SK-N-SH (cell line): ENCODE data around the gene TREM2. TPM values are rescaled to one million over a fixed set of nuclear protein-coding genes. Genes with fewer than 3 reads are reported as not detected.

Experiments used
- CTCF ChIA-PET: fragments of 300-600, 350-600 bp; formaldehyde crosslinking; extraction: SDS; loops from one replicate; lab custom pipeline; 2021; lab: Yijun Ruan, JAX
- POLR2A ChIA-PET: fragments of 350-600 bp; sonication (Branson Sonifier 250); formaldehyde crosslinking; extraction: SDS; loops from one replicate; lab custom pipeline; 2020; ENCODE audit warnings: antibody characterized with exemption, inconsistent platforms; lab: Yijun Ruan, JAX
- DNase-seq: peaks from one replicate; pipeline ENCODE4 v3.0.0; 2012
- H2AFZ ChIP-seq: fragments of 200-600 bp; sonication (generic); 2 replicates; pipeline ENCODE4 v1.8.1; 2016; ENCODE audit warnings: antibody characterized with exemption, mild to moderate bottlenecking, low read depth
- H3F3A ChIP-seq: fragments of 200-600 bp; sonication (generic); replicated peaks from 2 replicates; pipeline ENCODE3; 2016; ENCODE audit warnings: antibody characterized with exemption, mild to moderate bottlenecking; ENCODE audit not compliant: insufficient read depth
- H3K27ac ChIP-seq, 2 experiments: fragments of 200-500 bp in 1 of 2; fragments of 200-600 bp in 1 of 2; sonication (Bioruptor generic) in 1 of 2; sonication (generic), shearing (Covaris generic) in 1 of 2; 2 replicates each; pipeline versions ENCODE4 v1.5.1 to v1.6.1; 2014 to 2016; ENCODE audit warnings: low read depth in 2 of 2, inconsistent platforms in 1 of 2, low read length in 1 of 2, mild to moderate bottlenecking in 1 of 2, mixed read lengths in 1 of 2
- H3K27me3 ChIP-seq: fragments of 200-600 bp; sonication (generic), shearing (Covaris generic); 2 replicates; pipeline ENCODE4 v1.6.1; 2016; ENCODE audit warnings: mixed run types; ENCODE audit not compliant: insufficient read depth
- H3K36me3 ChIP-seq, 2 experiments: fragments of 200-500 bp in 1 of 2; fragments of 200-600 bp in 1 of 2; sonication (Bioruptor generic) in 1 of 2; sonication (generic) in 1 of 2; replicated peaks in 1 of 2; 2 replicates each; pipeline versions ENCODE3 to v1.5.1; 2014 to 2016; ENCODE audit warnings: low read length in 1 of 2, mild to moderate bottlenecking in 1 of 2; ENCODE audit not compliant: insufficient read depth in 2 of 2, control insufficient read depth in 1 of 2
- H3K4me1 ChIP-seq, 2 experiments: fragments of 200-500 bp in 1 of 2; fragments of 200-600 bp in 1 of 2; sonication (Bioruptor generic) in 1 of 2; sonication (generic), shearing (Covaris generic) in 1 of 2; 2 replicates each; pipeline versions ENCODE4 v1.5.1 to v1.6.1; 2014 to 2016; ENCODE audit warnings: low read depth in 1 of 2, low read length in 1 of 2, mixed run types in 1 of 2; ENCODE audit not compliant: insufficient read depth in 2 of 2, control insufficient read depth in 1 of 2
- H3K4me2 ChIP-seq: fragments of 200-600 bp; sonication (generic), shearing (Covaris generic); 2 replicates; pipeline ENCODE4 v1.6.1; 2017; ENCODE audit warnings: mixed run types
- H3K4me3 ChIP-seq, 2 experiments: fragments of 200-500 bp in 1 of 2; fragments of 200-600 bp in 1 of 2; sonication (Bioruptor generic) in 1 of 2; sonication (generic), shearing (Covaris generic) in 1 of 2; 2 replicates each; pipeline versions ENCODE4 v1.5.1 to v1.8.1; 2014 to 2016; ENCODE audit warnings: low read depth in 2 of 2, inconsistent platforms in 1 of 2, low read length in 1 of 2, mild to moderate bottlenecking in 1 of 2, mixed read lengths in 1 of 2, moderate library complexity in 1 of 2
- H3K79me2 ChIP-seq: fragments of 200-600 bp; sonication (generic); 2 replicates; pipeline ENCODE4 v1.8.1; 2017; ENCODE audit warnings: mild to moderate bottlenecking; ENCODE audit not compliant: insufficient read depth
- H3K9ac ChIP-seq: fragments of 200-600 bp; sonication (generic); 2 replicates; pipeline ENCODE4 v1.6.1; 2017; ENCODE audit warnings: mixed run types
- H3K9me2 ChIP-seq: fragments of 200-600 bp; sonication (generic); 2 replicates; pipeline ENCODE4 v1.6.1; 2017; ENCODE audit warnings: mixed run types
- H3K9me3 ChIP-seq: fragments of 200-600 bp; sonication (generic); 2 replicates; pipeline ENCODE4 v1.6.1; 2017; ENCODE audit warnings: mixed run types, mild to moderate bottlenecking, moderate library complexity
- H4K20me1 ChIP-seq: fragments of 200-600 bp; sonication (generic); 2 replicates; pipeline ENCODE4 v1.6.1; 2017; ENCODE audit warnings: mild to moderate bottlenecking, mixed run types; ENCODE audit not compliant: insufficient read depth
- CHD2 ChIP-seq: fragments of 150-350 bp; IDR thresholded peaks from 2 replicates; pipeline ENCODE4 v1.6.1; 2018; ENCODE audit warnings: low read length; ENCODE audit not compliant: partially characterized antibody
- CTCF ChIP-seq: fragments of 200-600 bp; sonication (generic); IDR thresholded peaks from 2 replicates; pipeline ENCODE4 v1.6.1; 2017; ENCODE audit warnings: antibody characterized with exemption, mild to moderate bottlenecking, moderate library complexity
- ELF1 ChIP-seq: IDR thresholded peaks from 2 replicates; pipeline ENCODE4 v1.4.0; 2012
- EP300 ChIP-seq, 2 experiments: IDR thresholded peaks; 2 replicates each; pipeline versions ENCODE4 v1.4.0 to v1.6.1; 2012; ENCODE audit warnings: borderline replicate concordance in 1 of 2, low read depth in 1 of 2, low read length in 1 of 2
- GABPA ChIP-seq: IDR thresholded peaks from 2 replicates; pipeline ENCODE4 v1.4.0; 2012; ENCODE audit warnings: low read depth, mild to moderate bottlenecking
- GATA2 ChIP-seq: sonication (generic); formaldehyde crosslinking; IDR thresholded peaks from 2 replicates; pipeline ENCODE4 v1.5.0; 2020; ENCODE audit warnings: mild to moderate bottlenecking, missing genetic modification reagents
- IRF3 ChIP-seq: fragments of 150-350 bp; IDR thresholded peaks from 2 replicates; pipeline ENCODE4 v1.6.1; 2016; ENCODE audit warnings: mild to moderate bottlenecking, low read depth, low read length
- NFIC ChIP-seq: IDR thresholded peaks from 2 replicates; pipeline ENCODE4 v1.4.0; 2012; ENCODE audit warnings: borderline replicate concordance
- RAD21 ChIP-seq: IDR thresholded peaks from 2 replicates; pipeline ENCODE4 v1.6.1; 2012; ENCODE audit warnings: mild to moderate bottlenecking, low read length
- SIN3A ChIP-seq: IDR thresholded peaks from 2 replicates; pipeline ENCODE4 v1.6.1; 2012; ENCODE audit warnings: low read depth, mild to moderate bottlenecking, low read length, moderate library complexity, borderline replicate concordance
- TEAD4 ChIP-seq: IDR thresholded peaks from 2 replicates; pipeline ENCODE4 v1.4.0; 2012; ENCODE audit warnings: mild to moderate bottlenecking, borderline replicate concordance; ENCODE audit not compliant: insufficient read depth
- WGBS: methylation state at CpG from one replicate; pipeline ENCODE4 v1.1.6; 2017; ENCODE audit warnings: low lambda C conversion rate; 5-methylcytosine and 5-hydroxymethylcytosine counted together
- polyA plus RNA-seq, 3 experiments: library from polyadenylated mRNA; depleted of rRNA; stranded (reverse); fragments of >200 nt; gene quantifications; 2 replicates each; pipeline ENCODE4 v1.2.3, GENCODE V29; 2012
- TF ChIP-seq, protein P1 (sequence below): IDR thresholded peaks from 2 replicates; pipeline ENCODE4 v1.4.0; 2012; ENCODE audit warnings: low read depth
- TF ChIP-seq, protein P2 (sequence below): IDR thresholded peaks from 2 replicates; pipeline ENCODE4 v1.6.1; 2012; ENCODE audit warnings: mild to moderate bottlenecking, low read depth, low read length, moderate library complexity

The TREM2 gene
- polyA plus RNA-seq, 1 of the 3 experiments (the other 2 are of a cell fraction): not detected

- DNase-seq: no peak
- Histone ChIP-seq H3K4me3 (no peak overlapping the region), H3K36me3 (no peaks in the 10 kb centered on the region), H3K4me1 (no peaks in the 10 kb centered on the region), H2AFZ (no peak overlapping the region), H3K9ac (no peak overlapping the region), H3K9me3 (no peaks in the 10 kb centered on the region), H3K27me3 (peaks cover 10% of the 10 kb centered on the region; the same call in 1 of the 2 replicates)
- CTCF ChIA-PET: no interaction called here
- 16% methylated on average over 4 of the region's 4 CpGs for WGBS
- no peak for TF ChIP-seq CTCF
- no peak for TF ChIP-seq ELF1
- TF ChIP-seq, protein P1, sequence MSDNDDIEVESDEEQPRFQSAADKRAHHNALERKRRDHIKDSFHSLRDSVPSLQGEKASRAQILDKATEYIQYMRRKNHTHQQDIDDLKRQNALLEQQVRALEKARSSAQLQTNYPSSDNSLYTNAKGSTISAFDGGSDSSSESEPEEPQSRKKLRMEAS: no peak
- no peak for TF ChIP-seq EP300 (IDR thresholded peaks at IDR 0.05; ENCODE audit: borderline replicate concordance in 1 of 2, low read depth in 1 of 2, low read length in 1 of 2)
- TF ChIP-seq, protein P2, sequence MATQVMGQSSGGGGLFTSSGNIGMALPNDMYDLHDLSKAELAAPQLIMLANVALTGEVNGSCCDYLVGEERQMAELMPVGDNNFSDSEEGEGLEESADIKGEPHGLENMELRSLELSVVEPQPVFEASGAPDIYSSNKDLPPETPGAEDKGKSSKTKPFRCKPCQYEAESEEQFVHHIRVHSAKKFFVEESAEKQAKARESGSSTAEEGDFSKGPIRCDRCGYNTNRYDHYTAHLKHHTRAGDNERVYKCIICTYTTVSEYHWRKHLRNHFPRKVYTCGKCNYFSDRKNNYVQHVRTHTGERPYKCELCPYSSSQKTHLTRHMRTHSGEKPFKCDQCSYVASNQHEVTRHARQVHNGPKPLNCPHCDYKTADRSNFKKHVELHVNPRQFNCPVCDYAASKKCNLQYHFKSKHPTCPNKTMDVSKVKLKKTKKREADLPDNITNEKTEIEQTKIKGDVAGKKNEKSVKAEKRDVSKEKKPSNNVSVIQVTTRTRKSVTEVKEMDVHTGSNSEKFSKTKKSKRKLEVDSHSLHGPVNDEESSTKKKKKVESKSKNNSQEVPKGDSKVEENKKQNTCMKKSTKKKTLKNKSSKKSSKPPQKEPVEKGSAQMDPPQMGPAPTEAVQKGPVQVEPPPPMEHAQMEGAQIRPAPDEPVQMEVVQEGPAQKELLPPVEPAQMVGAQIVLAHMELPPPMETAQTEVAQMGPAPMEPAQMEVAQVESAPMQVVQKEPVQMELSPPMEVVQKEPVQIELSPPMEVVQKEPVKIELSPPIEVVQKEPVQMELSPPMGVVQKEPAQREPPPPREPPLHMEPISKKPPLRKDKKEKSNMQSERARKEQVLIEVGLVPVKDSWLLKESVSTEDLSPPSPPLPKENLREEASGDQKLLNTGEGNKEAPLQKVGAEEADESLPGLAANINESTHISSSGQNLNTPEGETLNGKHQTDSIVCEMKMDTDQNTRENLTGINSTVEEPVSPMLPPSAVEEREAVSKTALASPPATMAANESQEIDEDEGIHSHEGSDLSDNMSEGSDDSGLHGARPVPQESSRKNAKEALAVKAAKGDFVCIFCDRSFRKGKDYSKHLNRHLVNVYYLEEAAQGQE: no peak
- no peak for TF ChIP-seq IRF3
- TF ChIP-seq GATA2 (CRISPR knock-in tag): no peak
- no peak for TF ChIP-seq TEAD4
- no peak for TF ChIP-seq RAD21
- no peak for TF ChIP-seq NFIC
- no peak for TF ChIP-seq SIN3A
- no peak for TF ChIP-seq GABPA
- no peak for TF ChIP-seq CHD2
- TF ChIP-seq, all 33 proteins: peak for 0
- Histone ChIP-seq H3K79me2 (no peaks in the 10 kb centered on the region), H4K20me1 (no peaks in the 10 kb centered on the region), H3F3A (no peaks in the 10 kb centered on the region), H3K4me2 (no peak overlapping the region), H3K9me2 (no peaks in the 10 kb centered on the region), H3K27ac (no peak overlapping the region)
- POLR2A ChIA-PET: no interaction called here
Measured at GRCh38 chr6:41179163-41179562, 16.2 kb upstream of the TREM2 start.
